HG02943 (cell line): ENCODE measurements around the gene RAP1GAP2.
"Not testable (repeated sequence)": the region's sequence is repeated elsewhere in the genome, so short reads cannot be mapped to it uniquely, and the experiment has no call there.

Experiments
- ATAC-seq: cut with Tn5 transposase; IDR thresholded peaks from one replicate; pipeline ENCODE4 v1.9.1; 2021; ENCODE audit warnings: mild to moderate bottlenecking, low read depth, moderate library complexity; ENCODE audit not compliant: unreplicated experiment

Gene RAP1GAP2

DNA sequence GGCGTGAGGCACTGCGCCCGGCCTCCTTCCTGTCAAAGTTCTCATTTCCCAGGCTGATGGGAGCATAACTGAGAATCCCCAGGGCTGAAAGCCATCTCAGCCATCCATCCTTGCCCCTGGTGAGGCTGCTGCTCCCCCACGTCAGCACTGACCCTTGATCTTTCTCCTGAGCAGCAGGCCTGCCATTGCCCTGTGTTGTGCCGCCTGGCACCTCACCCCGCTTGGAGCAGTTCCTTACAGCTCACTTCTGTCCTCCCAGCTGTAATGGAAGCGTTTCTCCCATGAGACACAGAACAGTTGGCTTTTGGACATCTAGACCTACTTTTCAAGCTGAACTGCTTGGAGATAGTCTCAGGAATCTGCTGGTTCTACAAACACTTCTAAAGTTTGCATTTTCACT lies 215.7 kb downstream of the RAP1GAP2 start:
- ATAC-seq = no peak

DNA sequence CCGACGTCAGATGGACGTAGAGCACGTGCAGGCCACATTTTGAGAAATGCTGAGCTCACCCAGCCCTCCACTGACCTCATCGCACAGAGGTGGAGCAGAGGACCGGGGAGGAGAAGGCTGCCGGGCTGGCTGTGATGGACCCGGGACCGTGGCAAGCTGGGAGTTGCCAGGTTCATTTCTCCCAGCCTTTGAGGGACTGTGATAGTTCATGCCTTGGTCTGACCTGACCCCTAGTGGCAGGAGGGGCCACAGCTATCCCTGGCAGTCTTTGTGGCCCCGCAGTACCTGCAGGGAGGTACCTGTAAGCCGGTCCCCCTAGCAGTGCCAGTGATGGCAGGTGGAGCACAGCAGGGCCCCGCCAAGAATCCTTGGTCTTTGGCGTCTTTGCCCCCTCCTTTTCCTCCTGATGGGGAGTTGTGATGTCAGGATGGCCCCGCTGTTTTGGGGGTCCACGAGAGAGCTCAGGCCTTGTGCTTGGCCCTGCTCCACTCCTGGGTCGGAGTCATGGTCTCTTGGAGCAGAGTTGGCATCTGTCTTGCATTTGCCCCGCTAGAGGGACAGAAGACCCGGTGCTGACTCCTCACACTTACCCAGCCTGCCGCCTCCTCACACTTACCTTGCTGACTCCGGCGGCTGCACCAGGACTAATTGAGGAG lies 216.8 kb downstream of the RAP1GAP2 start:
- ATAC-seq = no peak

DNA sequence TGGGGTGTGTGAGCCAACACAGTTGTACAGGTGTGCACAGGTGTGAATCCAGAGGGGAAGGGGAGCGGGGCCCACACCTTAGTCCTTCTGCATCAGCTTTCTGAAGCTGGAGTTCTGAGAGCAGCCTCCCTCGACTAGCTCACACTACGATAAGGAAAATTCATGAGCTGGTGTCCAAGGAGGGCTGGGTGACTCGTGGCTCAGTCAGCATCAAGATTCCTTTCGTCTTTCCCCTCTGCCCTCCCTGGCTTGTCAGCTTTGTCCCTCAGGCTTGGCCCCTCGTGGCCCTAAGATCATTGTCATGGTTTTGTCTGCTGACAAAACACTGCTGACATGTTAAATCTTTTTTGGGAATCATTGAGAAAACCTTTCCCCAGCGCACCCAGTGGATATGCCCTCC lies 219.7 kb downstream of the RAP1GAP2 start:
- ATAC-seq = no peak

DNA sequence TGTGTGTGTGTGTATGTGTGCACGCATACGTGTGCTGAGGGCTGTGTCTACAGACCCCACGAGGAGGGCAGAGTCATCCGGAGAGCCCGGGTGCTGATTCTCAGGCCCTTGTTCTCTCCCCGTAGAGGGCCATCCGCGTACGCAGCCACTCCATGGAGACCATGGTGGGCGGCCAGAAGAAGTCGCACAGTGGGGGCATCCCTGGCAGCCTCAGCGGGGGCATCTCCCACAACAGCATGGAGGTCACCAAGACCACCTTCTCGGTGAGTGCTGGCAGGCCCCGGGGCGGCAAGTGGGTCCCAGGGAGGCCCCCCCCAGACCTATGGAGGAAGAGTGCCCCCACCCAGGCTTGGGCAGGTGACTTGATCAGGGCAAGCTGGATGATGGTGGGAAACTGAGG lies 221.7 kb downstream of the RAP1GAP2 start:
- no peak for ATAC-seq

DNA sequence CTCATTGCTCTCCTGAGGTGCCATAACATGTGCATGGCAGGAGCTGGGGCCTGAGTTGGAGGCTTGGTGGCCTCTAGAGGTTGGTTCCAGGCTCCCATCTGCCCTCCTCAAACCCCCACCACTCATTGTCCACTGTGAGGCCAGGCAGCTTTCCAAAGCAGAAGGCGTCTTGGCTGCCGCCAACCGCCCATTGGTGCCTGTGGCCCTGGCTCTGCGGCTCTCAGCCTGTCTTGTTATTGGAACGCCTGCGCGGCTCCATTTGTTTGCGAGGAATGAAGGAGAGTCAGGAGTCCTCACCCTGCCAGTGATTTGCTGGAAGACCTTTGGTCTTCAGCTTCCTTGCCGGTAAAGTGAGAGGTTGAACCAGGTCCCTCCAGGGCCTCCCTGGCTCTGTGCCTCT lies 223.5 kb downstream of the RAP1GAP2 start:
- ATAC-seq = no peak

DNA sequence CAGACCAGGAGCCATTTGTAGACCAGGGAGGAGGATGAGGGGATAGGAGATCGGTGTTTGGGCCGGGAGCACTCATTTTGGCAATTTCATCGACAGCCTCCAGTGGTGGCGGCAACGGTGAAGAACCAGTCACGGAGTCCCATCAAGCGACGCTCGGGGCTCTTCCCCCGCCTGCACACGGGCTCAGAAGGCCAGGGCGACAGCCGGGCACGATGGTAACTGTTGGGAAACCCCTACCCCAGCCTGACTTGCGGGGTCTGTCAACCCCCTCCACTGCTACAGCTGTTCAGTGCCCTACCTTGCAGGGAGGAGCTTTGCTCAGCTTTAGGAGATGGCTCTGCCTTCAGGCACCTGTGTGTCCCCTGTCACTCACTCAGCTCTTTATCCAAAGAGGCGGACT lies 224.1 kb downstream of the RAP1GAP2 start:
- no peak for ATAC-seq

DNA sequence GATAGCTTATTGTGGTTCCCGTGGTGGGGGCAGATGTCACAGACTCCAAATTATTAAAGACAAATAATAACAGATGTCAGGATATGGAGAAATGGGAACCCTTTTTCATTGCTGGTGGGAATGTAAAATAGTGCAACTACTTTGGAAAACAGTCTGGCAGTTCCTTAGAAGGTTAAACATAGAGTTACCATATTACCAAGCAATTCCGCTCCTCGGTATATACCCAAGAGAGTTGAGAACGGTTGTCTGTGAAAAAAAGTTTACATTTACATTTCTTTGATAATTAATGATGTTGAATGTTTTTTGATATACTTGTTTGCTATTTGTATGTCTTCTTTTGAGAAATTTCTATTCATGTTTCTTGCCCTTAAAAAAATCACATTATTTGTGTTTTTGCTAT lies 226.0 kb downstream of the RAP1GAP2 start:
- ATAC-seq = no peak

DNA sequence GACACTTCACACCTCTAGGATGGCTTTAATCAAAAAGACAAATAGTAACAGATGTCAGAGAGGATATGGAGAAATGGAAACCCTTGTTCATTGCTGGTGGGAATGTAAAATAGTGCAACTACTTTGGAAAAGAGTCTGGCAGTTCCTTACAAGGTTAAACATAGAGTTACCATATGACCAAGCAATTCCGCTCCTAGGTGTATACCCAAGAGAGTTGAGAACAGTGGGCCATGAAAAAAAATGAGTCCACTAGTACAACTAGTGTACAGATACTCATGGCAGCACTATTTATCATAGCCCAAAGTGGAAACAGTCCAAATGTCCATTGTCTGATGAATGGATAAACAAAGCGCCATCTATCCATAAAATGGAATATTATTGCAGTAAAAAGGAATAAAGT lies 228.1 kb downstream of the RAP1GAP2 start:
- no peak for ATAC-seq

DNA sequence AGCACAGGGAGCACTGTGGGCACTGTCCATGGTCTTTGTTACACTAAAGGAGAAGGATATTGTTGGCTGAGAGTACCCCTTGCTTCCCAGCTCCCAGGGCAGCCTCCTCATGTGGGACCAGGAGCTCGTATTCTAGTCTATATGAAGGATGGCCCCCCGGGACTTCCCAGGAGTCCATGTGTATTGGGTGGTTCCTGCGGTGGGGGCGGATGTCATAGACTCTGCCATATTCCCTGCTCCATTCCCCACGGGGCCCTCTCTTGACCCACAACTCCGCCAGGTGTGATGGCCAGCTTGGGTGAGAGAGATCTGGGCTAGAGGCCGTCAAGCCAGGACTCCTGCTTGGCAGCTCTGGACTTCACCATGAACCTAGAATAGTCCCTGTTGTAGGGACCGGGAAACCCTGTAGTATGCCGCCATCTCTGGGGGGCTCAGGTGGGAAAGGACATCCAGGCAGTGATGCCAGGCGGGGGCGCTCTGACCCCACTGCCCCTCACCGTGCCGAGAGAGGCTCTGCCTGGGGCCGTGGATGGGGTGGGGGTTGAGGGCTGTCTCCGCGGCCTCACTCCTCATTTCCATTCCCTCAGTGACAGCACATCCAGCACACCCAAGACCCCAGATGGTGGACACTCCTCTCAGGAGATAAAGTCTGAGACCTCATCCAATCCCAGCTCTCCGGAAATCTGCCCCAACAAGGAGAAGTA lies 229.3 kb downstream of the RAP1GAP2 start:
- ATAC-seq = no peak

DNA sequence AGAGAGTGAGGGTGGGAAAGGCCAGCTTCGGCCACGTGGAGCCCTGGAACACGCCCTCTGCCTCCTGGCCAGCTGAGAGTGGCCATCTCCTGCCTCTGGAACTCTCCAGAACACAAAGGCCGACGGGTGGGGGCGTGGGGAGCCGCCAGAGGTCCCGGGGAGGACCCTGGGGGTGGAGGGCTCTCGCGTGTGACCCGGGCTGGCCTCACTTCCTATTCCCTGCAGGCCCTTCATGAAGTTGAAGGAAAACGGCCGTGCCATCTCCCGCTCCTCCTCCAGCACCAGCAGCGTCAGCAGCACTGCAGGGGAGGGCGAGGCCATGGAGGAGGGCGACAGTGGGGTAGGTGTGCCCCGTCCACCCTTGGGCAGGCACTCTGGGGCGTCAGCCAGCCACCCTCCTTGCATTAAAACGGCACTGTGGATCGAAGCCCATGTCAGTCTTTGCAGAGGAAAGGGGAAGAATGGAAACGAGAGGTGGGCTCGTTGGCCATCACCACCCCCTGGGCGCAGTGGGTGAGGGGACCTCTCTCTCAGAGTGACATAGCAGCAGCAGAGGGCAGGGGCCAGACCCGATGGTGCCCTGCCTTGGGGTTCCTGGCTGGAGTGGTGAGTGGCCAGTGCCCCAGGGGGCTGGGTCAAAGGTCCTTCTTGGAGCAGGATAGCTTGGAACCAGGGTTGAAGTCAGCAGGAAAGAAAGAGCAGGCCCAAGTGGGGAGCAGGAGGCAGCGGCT lies 230.1 kb downstream of the RAP1GAP2 start:
- ATAC-seq = no peak

DNA sequence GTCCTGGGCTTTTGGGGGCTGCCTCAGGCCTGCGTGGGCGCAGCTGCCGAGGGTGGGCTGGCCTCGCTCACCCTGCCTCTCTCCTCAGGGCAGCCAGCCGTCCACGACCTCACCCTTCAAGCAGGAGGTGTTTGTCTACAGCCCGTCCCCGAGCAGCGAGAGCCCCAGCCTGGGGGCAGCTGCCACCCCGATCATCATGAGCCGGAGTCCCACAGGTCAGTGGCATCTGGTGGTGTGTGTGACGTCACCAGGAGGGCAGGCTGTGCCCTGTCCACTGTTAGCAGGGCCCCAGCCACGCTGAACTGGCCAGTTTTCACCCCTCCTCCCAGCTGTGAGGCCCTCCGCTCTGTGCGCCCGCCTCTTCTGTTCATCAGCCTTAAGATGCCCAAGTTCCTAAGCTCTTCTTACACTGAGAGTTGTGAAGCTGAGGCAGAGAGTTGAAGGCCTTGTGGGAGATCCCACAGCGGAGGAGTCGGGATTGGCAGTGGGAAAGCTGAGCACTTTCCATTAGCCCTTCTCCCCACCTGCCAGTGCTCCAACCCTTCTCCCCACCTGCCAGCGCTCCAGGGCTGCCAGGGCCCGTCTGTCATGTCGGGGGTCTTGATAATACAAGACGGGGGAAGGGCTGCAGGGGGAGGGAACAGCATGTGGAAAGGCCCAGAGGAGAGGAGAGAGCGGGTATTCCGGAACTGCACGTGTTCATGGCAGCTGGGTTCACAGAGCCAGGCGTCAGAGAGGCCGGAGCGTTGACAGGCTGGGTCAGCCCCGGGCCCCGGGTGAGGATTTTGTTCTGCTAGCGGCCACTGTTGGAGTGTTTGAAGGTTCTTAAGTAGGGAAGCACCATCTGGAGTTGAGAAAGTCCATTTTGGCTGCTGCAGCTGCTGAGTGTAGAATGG lies 230.9 kb downstream of the RAP1GAP2 start:
- ATAC-seq = no peak

DNA sequence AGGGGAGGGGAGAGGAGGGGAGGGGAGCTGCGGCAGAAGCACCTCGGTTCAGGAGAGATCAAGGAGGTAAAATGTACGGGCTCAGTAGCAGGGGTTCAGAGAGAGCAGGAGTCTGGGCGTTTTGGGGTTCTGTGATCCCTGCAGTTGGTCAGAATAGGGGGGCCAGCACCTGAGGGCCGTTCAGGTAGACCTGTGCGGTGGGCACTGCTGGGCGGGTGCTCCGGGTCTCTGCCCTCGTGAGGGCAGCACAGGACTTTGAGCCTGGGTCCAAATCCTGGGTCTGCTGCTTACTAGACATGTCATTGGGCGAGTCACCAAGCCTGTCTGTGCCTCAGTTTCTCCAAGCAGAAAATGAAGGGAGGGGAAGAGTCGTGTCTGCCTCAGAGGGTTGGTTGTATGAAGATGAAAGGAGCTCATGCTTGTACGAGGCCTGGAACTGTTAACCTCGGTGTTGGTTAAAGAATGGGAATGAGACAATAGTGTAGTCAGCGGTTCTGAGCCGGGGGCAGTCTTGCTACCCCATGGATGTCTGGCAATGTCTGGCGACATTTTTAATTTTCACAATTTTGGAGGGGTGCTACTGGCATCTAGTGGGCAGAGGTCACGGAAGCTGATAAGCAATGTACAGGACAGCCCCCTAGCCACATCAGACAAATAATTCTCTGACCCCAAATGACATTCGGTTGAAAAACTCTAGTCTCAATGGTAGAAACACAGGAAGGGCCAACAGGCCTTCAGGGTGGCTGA lies 231.7 kb downstream of the RAP1GAP2 start:
- ATAC-seq = no peak

DNA sequence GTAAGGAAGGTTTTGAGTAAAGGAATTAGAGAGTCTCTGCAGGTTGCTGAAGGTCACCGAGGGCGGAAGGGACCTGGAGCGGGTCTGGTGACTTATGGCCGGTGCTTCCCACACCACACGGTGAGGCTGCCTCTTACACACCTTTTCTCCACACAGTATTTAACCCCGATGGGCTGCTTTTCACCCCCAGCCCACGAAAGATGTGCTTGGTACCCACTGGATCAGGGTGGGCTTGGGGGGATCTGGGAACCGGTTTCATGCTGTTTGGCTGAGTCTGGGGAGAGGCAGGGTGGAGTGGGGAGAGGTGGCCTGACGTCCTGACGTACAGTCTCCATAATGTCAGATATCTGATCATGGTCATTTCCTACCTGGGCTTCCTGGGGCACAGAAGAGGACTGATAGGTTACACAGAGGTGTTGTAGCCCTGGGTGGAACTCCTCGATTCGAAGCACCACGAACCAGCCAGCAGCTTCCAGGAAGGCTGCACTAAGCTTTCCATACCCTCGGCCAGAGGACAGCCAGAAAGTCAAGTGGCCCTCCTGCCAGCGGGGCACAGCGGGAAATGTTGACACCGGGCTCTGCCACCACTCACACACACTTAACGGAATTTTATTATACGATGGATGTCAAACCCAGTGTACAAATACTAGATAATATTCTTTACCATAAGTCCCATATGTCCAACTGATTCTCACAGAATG lies 233.1 kb downstream of the RAP1GAP2 start:
- no peak for ATAC-seq

DNA sequence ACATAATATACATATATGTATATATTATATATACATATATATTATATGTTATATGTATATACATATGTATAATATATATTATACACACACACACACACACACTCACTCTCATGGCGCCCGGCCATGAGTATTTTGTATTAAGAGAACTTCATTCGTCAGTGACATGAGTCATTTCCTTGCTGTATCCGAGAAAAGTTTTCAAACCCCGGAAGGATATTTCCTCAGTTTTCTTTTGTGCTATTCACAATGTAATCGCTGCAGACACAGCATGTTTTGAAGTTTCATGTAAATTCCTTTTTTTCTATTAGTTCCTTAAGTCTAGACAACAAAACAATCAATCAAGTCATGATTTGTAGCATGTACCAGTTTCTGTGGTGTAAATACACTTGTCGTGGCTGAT lies 233.9 kb downstream of the RAP1GAP2 start:
- no peak for ATAC-seq

DNA sequence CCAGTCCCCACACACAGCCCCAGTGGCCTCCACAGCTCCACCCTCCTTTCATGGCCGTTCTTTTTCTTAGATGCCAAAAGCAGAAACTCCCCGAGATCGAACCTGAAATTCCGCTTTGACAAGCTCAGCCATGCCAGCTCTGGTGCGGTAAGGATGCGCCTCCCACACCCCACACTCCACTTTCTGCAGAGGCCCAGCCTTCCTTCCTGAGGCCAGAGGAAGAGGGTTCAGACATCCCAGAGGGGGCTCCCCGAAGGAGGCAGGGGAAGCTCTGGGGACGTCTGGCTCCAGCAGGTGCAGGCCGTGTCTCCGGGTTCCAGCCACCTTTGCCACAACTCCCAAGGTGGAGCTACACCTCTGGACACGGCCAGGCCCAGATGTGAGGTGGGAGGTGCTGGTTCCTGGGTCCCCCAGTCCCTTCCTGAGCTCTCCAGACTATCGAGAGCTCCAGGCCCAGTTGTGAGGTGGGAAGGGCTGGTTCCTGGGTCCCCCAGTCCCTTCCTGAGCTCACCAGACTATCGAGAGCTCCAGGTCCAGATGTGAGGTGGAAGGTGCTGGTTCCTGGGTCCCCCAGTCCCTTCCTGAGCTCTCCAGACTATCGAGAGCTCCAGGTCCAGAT lies 234.7 kb downstream of the RAP1GAP2 start:
- ATAC-seq = not testable (repeated sequence)

DNA sequence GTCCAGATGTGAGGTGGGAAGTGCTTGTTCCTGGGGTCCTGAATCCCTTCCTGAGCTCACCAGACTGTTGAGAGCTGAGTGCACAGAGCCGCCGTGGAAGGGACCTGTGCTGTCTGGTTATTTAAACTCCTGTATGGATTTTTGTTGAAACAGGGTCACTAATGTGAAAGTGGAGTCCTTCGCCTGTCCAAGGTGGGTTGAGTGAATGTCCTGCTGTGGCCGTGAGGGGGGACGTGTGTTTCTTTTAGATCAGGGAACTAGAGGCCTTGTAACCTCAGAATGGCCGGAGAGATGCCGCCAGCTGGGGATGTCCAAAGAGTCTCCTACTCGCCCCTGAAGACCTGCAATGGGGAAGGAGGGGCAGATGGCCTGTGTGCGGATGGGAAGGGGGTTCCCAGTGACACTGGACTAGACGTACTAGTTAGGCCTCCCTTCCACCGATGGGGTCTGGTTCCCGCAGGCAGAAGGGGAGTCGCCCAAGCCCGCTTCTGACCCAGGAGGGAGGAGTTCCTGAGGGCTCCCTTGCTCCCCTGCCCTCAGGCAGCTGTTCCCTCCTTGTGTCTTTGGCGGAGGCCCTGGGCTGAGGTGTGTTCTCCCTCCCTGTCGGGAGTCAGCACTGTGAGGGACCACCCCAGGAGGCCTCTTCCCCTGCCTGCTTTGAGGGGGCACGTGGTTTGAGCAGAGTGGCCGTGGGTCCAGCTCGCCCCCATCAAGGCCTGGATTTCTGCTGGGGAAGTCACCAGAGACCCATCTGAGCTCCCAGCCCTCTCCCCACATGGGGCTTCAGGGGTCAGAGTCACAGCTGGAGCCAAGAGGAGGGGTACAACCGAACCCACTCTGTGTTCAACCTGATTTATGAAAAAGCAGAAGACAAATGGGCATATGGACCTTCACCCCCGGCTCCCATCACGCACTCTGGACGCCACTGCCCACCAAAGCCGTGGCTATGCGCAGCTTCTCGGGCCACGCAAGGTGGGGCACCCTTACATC lies 236.3 kb downstream of the RAP1GAP2 start:
- no peak for ATAC-seq

DNA sequence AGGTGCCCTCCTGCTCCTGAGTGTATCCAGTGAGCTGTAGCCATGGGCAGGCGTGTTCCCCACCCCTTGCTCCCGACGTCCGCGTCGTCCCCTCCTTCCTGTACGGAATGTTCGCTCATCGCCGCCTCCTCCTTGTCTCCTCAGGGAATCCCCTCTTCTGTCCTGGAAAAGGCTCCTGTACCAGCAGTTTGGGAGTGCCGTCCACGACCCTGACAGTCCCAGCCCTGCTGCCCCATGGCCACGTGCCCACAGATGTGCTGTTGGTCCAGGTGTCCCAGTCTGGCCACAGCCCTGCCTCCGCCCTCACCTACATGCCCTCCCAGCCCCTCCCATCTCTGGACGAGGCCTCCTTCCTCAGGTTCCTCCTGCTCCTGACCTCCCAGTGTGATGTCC lies 237.0 kb downstream of the RAP1GAP2 start:
- ATAC-seq = no peak
